GM21367 (cell line): ENCODE measurements around the gene DGCR8.
A peak's percentile ranks its signal among the peaks of the same experiment; 100 is the strongest.

Experiments
- ATAC-seq: cut with Tn5 transposase; IDR thresholded peaks from one replicate; pipeline ENCODE4 v1.9.1; 2021; ENCODE audit not compliant: unreplicated experiment

The DGCR8 gene

DNA sequence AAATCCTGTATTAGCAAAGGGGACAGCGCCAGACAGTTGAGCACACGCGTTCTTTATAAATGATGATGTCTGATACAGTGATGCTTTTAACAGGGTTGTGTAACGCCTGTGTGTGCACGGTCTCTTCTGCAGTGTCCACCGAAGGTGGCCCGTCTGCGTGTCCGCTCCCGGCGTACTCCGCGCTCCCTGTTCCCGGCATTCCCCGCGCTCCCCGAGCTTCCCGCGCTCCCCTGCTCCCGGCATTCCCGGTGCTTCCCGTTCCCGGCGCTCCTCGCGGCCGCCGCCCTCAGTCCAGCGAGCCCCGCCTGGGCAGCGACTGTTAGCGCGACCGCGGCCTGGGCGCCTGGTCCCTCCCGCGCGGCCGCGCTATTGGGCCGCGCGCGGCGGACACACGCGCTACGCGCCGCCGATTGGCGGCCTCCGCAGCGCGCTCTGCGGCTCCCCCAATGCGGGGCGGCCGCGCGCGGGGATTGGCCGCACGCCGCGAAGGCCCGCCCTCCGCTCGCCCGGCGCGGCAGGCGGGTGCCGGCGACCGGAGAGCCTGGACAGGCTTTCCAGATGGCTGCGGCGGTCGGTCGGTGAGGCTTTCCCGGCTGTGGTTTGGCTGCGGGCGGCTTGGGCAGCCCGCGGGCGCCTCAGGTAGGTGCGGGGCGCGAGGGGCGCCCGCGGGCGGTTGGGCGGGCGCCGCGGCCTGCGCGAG, at the start of gene DGCR8:
TSS of gene DGCR8 (plus strand) at position 497 of the 700 bp plus-strand sequence. CDS start 5,723 bp downstream, outside the sequence.
- ATAC-seq, result peak; percentile 69

DNA sequence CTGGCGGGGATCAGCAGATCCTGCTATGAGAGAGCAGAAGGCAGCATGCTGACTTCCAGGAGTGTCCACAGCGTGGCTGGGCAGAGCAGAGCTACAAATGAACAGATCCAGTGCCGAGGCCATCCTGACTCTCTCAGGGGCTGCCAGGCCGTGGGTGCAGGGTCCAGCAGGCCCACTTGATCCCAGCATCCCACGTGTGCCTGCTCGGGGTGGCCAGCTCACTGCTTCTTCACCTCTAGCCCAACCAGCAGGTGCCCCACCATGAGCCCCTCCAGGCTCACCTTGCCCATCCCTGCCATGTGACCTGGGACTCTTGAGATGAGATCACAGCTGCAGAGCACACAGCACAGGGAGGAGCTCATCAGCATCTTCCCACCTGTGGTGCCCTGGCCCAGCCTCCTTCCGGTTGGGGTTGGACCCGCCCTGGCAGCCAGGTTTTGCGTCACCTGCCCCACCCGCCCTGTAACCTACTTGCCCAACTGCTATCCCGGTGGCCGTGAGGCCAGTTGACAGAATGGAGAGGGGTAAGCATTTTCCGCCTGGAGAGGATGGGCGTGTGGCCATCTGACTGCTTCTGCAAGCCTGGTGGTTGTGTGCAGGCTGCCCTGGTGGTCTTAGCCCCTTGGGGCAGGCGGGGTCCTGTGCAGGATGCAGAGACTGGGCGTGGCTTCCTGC, 48.2 kb upstream of the DGCR8 start:
- no peak for ATAC-seq

DNA sequence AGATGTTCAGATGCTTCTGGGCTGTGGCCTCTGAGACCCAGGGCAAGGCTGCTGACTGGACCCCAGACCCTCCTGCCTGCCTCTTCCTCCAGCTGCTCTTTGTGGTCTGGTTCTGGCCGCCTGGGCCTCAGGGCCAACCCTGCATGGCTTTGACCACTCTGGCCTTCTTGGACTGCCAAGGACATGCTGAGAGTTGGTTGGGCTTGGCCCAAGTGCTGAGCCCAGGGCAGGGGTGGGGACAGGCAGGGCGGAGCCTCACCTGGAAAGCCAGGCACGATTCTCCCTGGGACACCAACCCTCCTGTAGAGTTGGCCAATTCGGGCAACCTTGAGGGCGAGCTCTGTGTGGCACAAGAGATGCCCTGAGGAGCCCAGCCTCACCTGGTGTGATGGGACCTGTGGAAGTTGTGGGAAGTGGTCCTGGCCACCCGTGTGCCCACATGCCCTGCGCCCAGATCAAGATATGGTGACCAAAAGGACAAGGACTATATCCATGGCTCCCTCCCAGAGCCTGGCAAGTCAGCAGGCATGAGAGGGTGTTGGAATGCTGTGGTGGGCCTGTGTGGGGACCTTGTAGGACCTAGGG, 47.5 kb upstream of the DGCR8 start:
- ATAC-seq, result no peak

DNA sequence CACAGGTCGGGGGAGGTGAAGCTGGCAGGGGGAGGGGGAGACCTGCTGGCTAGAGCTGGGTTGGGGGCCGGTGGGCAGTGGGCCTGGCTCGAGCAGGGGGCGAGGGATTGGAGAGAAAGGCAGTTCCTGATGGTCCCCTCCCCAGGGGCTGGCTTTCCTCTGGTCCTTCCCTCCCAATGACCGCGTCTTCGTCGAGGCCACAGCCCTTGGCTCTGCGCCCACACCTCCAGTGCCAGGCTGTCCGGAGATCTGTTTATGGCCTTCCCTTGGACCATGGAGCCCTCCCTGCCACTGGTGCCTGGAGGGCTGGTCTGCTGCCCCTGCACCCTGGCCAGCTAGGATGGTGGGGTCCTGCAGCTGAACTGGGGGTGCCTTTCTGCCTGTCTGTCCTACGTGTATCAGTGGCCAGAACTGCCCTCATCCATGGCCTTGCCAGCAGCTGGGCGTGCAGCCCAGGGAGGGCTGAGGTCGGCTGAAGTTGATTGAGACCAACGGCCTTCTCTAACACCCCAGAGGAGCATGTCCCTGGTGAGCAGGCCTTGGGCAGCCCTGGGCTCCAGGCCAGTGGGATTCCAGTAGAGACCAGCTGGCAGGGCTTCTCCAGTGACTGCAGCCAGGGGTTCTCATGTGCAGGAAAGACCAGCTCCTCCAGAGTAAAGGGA, 46.9 kb upstream of the DGCR8 start:
- no peak for ATAC-seq

DNA sequence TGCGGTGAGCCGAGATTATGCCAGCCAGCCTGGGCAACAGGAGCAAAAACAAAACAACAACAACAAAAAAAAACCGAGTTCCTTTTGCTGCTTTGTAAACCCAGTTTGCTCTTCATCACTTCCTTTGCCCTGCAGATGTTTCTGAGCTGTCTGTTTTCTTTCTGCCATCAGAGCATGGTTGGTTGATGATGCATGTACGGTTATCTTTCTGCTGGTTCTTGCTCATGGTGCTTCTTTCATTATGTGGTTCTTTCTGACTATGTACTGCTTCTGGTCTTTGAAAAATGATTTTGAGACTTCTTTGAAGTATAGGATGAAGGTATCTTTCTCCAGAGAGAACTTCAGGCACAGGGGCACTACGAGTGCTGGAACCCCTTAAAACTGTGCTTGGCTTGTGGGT, 45.9 kb upstream of the DGCR8 start:
- ATAC-seq, result no peak

DNA sequence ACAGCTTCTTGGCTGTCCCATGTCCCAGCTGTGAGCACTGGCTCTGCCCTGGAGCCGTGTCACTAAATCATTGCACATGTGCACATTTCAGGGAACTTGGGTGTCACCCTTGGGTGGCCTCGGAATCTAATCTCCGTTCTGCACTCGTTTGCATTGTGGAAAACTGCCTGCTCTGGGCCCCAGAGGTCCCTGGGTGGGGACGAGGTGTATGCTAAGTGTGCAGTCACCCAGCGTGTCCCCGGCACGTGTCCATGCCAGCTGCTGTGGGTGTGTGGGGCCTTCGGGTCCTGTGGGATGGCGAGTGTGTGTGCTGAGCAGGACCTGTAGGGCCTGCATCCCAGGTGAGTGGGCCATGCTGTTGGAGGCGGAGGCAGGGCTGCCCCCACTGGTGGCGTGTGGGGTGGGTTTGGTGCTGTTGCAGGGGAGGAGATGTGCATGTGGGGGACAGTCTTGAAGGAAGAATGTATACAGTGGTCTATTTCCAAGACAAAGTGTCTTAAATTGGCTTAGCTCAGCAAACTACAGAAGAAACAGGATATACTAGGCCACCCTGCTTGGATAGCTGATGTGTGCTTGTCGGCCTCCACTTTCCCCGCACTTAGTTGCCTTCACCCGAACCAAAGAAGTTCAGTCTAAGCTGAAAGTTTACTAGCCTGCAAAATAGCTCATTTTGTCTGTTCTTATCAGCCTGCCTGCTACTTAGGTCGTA, 44.5 kb upstream of the DGCR8 start:
- ATAC-seq, result no peak

DNA sequence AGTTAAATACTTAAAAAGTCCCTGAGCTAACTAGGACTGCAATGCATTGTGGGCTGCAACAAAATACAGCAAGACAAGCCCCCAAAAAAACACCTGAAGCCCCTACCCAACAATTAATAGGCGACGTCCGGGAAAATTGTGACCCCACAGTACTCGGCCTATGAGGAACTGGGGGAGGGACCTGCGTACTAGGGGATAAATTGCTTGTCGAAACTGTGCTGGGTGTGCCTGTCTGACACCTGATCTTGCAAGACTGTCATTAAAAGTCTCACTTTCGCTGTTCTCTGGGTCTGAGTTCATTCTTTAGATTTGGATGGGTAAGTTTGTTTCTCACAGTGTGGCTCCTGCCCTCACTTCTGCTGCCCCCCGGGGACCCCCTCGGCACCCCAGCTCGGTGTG, 44.0 kb upstream of the DGCR8 start:
- no peak for ATAC-seq

DNA sequence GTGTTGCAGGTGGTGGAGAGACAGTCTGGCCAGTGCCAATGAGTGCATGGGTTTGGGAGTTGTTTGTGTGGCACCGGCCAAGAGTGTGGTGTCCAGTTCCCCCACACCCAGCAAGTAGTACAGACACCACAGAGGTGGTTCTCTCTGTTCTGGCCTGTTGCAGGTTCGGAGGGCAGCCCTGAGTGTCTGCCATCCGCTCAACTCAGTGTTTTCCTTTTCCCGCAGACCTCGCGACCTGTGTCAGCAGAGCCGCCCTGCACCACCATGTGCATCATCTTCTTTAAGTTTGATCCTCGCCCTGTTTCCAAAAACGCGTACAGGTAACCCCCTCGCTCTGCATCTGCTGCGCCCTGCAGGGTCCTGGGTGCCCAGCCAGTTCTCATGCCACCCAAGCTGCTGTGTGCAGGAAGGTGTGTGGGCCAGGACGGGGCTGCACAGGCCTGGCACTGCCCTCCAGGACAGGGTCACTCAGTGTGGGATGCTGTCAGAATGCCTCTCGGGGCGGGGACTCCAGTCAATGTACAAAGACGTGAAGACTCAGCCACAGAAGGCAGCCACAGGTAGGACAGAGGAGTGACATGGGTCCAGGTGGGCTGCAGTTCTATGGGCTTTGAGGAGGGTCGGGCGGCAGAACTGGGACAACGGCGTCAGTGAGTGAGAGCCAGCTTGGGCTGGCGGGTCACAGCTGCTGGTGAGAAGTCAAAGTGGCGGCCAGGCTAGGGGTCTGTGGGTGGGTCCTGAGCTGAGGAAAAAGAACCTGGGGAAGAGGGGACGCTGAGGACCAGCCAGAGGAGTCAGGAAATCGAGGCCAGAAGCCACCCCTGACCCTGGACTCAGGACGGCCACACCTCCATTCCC, 43.3 kb upstream of the DGCR8 start:
- no peak for ATAC-seq

DNA sequence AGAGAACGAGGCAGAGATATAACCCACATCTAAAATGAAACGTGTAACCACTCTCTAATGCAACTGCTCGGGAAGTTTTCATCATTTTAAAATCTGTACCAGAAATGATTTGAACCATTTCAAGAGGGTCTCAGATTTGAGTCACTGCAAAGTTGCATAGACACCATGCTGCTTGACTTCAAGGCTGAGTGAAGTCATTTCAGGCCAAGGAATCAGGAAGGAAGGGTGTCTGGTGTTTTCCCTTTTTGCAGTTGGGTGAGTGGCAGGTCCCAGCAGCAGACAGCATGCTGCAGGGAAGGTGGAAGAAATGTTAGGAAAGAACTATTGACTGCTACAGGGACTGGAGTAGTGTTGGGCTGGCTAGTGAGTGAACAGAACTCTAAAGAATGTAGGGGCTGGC, 42.6 kb upstream of the DGCR8 start:
- no peak for ATAC-seq

DNA sequence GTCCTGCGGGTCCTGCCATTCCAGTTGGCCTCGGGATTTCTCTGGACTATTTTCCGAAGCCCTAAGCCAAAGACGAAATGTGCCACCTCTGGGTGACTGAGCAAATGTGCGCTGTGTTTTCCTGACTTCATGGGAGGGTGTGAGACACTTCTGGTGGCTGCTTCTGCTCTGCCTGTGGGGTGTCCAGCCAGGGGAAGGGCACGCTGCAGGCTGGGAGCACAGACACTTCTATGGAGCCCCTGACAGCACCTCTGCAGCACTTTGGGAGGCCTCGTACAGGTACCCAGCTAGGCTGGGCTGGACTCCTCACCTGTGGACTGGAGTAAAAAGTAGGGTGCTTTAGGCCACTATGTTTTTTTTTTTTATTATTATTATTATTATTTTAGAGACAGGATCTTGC, 41.5 kb upstream of the DGCR8 start:
- no peak for ATAC-seq

DNA sequence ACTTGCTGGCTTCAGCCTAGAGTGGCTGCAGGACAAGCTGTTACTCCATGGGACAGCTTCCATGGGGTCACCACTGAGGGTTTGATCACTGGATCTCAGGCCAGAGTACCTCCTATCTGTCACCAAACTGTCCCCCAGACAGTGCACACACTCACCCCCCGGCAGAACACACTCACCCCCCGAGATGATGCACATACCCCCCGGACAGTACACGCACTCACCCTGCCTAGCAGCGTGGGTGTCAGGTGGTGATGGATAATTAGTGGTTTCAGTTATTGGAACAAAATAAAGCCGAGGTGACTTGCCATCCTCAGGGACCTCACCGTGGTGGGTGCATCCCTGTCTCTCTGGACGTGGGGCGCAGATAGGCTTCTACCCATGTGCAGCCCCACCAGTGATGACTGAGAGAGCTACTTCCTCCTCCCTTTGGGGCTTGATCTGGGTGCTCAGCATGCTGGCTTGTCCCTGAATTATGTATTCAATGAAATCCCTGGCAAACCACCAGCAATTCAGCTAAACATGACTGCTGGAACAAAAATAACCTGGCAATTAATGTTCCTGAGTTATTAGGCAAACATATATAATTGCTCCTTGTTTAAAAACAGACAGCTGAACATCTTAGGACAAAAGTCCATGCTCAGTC, 40.2 kb upstream of the DGCR8 start:
- ATAC-seq, result no peak

DNA sequence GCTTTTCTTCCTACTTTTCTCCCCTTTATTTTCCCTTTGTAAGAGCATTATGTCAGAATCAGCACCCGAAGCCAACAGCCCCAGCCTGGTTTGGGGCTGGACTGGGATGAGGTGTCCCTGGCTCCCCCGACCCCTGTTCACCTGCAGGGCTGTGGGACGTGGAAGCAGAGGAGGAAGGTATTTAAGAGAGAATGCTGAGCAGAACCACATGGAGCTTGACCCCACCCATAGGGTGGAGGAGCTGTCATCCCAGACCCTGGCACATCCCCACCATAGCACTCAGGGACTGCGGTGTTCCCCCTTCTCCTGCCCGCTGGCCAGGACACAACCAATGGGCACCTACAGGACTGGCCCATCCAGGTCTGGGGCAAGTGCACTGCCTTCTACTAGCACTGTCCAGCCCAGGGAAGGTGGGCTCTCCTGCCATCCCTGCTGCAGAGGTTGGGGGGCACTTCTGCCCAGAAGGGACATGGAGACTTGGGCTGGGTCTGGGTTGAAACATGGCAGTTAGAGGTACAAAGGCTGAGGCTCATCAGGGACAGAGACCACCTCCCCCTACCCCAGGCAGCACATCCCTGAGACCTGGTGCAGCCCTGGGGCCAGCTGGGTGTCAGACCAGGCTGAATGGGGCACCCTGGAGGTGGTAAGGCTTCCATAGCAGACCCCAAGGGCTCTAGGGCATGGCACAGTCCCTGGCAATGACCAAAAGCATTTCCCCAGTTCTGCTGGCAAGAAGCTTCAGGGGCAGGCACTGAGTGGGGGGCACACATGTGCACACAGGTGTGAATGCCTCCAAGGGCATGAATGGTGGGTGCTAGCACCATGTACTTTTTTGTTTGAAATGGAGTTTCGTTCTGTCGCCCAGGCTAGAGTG, 39.5 kb upstream of the DGCR8 start:
- no peak for ATAC-seq

DNA sequence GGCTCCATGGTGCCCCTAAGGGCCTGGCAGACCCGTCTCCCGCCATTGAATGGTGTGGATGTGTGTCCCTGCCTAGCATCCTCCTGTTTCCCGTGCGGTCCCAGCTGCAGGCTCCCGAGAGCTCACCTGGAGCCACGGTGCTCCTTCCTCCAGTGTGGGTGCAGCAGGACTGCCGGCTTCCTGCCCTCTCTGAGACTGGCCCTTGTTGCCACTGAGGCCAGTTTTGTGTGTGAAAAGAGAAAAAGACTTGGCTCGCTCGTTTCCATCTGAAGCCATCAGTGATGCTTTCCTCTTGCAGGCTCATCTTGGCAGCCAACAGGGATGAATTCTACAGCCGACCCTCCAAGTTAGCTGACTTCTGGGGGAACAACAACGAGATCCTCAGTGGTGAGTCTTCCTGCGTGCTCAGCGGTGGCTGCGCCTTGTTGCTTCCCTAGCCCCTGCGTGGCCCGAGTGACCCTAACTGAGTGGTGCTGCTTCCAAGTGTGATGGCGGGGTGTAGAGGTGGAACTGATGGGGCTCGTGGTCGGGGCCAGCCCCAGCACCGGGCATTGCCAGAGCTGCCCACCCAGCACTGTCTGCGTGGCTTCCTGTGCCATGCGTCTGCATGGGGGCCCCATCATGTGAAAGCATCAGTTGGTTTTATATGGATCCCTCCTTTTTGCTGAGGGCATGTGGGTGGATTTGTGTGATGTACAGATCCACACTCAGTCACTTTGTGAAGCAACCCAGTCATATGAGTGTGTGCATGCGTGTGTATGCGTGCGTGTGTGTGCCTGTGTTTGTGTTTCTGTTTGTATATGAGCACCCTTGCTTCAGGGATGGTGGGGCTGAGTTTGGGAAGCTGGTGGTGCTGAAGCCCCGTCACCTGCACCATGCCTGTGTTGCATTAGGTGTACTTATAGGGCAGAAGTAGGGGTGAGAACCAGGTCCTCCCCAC, 36.7 kb upstream of the DGCR8 start:
- ATAC-seq, result no peak

DNA sequence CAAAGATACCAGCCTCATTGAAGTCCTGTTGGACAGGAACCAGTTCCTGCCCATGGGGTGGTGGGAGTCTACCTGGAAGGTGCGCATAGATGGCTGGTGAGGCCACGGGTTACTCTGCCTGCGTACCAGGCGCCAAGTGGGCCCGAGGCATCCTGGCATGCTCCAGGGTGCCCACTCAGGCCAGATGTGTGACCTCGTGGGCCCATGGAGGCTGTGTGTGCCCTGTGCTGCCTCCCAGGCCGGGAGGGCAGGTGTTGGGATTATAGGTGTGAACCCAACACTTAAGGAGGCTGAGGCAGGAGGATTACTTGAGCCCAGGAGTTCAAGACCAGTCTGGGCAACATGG, 36.1 kb upstream of the DGCR8 start:
- no peak for ATAC-seq

DNA sequence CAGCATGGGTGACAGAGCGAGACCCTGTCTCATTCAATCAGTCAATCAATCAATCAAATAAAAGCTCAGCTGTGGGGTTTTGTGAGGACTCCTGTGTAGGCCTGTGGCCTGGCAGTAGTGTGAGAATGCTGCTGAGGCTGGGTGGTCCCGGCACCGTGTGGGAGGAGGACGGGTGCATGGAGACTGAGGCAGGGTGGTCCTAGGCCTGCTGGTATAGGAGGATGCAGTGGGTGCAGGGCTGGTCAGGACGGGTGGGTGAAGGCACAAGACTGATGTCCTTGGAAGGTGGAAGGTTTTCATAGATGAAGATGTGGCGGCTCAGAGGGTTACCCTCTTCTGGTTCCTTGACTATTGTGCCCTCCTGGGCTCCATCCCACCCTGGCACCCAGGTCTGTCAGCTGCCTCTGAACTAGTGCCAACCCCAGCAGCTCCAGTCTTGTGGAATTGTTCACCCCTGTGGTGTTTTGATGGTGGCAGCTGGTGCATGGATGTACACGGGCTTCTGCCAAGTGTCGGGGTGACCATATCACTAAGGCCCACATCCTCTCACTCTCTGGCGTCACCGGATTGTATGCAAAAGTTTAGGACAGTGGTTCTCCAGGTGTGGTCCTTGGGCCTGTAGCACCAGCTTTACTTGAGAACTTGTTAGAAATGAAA, 35.4 kb upstream of the DGCR8 start:
- no peak for ATAC-seq

DNA sequence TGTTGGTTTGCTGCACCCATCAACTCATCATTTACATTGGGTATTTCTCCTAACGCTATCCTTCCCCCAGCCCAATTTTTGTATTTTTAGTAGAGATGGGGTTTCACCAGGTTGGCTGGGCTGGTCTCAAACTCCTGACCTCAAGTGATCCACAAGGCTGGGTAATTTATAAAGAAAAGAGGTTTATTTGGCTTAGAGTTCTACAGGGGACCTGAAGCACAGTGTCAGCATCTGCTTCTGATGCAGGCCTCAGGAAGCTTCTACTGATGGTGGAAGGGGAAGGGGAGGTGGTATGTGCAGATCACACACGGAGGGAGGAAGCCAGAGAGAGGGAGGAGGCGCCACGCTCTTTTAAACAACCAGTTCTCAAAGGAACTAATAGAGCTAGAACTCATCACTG, 33.3 kb upstream of the DGCR8 start:
- no peak for ATAC-seq

DNA sequence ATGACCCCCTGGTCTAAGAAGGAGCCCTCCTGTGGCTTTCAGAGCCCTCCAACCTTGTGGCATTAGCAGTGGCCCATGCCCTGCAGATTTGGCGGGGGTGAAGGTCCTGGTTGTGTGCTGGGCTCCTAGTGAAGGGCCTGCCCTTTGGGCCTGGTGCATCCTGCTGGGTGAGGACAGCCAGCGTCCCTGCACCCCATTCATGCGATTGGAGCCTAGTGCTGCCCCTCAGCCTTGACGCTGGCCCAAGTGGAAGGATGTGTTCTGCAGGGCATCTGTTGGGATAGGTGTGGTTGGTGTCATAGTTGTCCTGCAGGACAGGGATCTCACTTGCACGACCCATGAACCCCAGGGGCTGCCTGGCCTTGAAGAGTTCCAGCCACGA, 28.1 kb upstream of the DGCR8 start:
- no peak for ATAC-seq
